Measurements from ENCODE around the gene TATDN2. TPM values are rescaled to one million over a fixed set of nuclear protein-coding genes. Genes with fewer than 3 reads are reported as not detected.

The TATDN2 gene
- total and polyA plus RNA-seq, 9 of the 15 experiments (the other 6 are each of a cell fraction or from before 2014, with no cell fraction given) = 5.2 to 44.7 (median 25.8) TPM

GRCh38 chr3:10242182-10243065 is 5.8 kb upstream of the TATDN2 start (continued):
- TF ChIP-seq ZBTB5 (IDR thresholded peaks at IDR 0.05) (no peak), NBN (IDR thresholded peaks at IDR 0.05; ENCODE audit: low read depth) (peak; percentile 25; the same call in 1 of the 2 replicates), MBD1 (CRISPR knock-in tag; IDR thresholded peaks at IDR 0.05) (no peak), PTBP1 (IDR thresholded peaks at IDR 0.05; ENCODE audit: low read depth, low read length) (no peak), ATF1 (CRISPR knock-in tag; IDR thresholded peaks at IDR 0.05) (no peak), ATF1 (tag; IDR thresholded peaks at IDR 0.05) (peak; percentile 58), MECOM (CRISPR knock-in tag; IDR thresholded peaks at IDR 0.05) (no peak), ETV6 (IDR thresholded peaks at IDR 0.05; ENCODE audit: borderline replicate concordance in 1 of 2, low read depth in 2 of 2, low read length in 1 of 2) (no peak), ETV6 (CRISPR knock-in tag; IDR thresholded peaks at IDR 0.05; ENCODE audit: borderline replicate concordance) (no peak), POLR3G (IDR thresholded peaks at IDR 0.05; ENCODE audit: extremely low read depth, insufficient read length, insufficient replicate concordance) (no peak), ZNF707 (CRISPR knock-in tag; conservative IDR thresholded peaks at IDR 0.05) (no peak), NFIC (IDR thresholded peaks at IDR 0.05) (no peak), HOMEZ (CRISPR knock-in tag; IDR thresholded peaks at IDR 0.05) (no peak), CLOCK (CRISPR knock-in tag; IDR thresholded peaks at IDR 0.05; ENCODE audit: borderline replicate concordance) (no peak), ZBTB11 (CRISPR knock-in tag; IDR thresholded peaks at IDR 0.05) (peak in 1 of 3 experiments; percentile 63; a peak in 2 of 6 replicates)

Measured in K562 (cell line).